Measurements from ENCODE around the gene VASP.

The VASP gene

GRCh38 chr19:45517641-45518468 lies 10.6 kb downstream of the VASP start:
- no peak for DNase-seq
- Mint-ChIP-seq H3K36me3 (ENCODE audit: insufficient read depth) (peaks cover 62% of the 10 kb centered on the region), H3K27me3 (no peaks in the 10 kb centered on the region), H3K27ac (peak overlapping the region in 1 of 2 donors; percentile 24), H3K9me3 (no peaks in the 10 kb centered on the region), H3K4me1 (ENCODE audit: low read depth in 2 of 2) (peaks cover 31 to 35% of the 10 kb centered on the region in 2 donors), H3K4me3 (no peak overlapping the region)
- no peak for ATAC-seq (replicated peaks)

GRCh38 chr19:45518469-45518826 lies 11.2 kb downstream of the VASP start:
- ATAC-seq (replicated peaks), result no peak
- no peak overlapping the region for H3K27ac Mint-ChIP-seq

GRCh38 chr19:45522010-45522941 lies 15.0 kb downstream of the VASP start:
- peaks cover 8 to 9% of the 10 kb centered on the region in 2 donors for H3K4me1 Mint-ChIP-seq (ENCODE audit: low read depth in 2 of 2)
- DNase-seq (no peak), ATAC-seq (replicated peaks) (no peak)
- H3K9me3 Mint-ChIP-seq, result no peaks in the 10 kb centered on the region
- no peaks in the 10 kb centered on the region for H3K27me3 Mint-ChIP-seq
- H3K4me3 Mint-ChIP-seq, result no peak overlapping the region
- peaks cover 90% of the 10 kb centered on the region for H3K36me3 Mint-ChIP-seq (ENCODE audit: insufficient read depth)
- H3K27ac Mint-ChIP-seq, result no peak overlapping the region

More at GRCh38 chr19:45518469-45518826, 11.2 kb downstream of the VASP start:
- no peaks in the 10 kb centered on the region for H3K9me3 Mint-ChIP-seq
- H3K4me1 Mint-ChIP-seq (ENCODE audit: low read depth in 2 of 2), result peaks cover 26 to 33% of the 10 kb centered on the region in 2 donors
- no peaks in the 10 kb centered on the region for H3K27me3 Mint-ChIP-seq
- H3K4me3 Mint-ChIP-seq, result no peak overlapping the region
- DNase-seq, result no peak
- H3K36me3 Mint-ChIP-seq (ENCODE audit: insufficient read depth), result peaks cover 68% of the 10 kb centered on the region

- Mint-ChIP-seq H3K27ac (peak overlapping the region; percentile 38 to 79), H3K36me3 (ENCODE audit: insufficient read depth) (peaks cover 93% of the 10 kb centered on the region), H3K9me3 (no peaks in the 10 kb centered on the region), H3K27me3 (no peaks in the 10 kb centered on the region), H3K4me3 (no peak overlapping the region), H3K4me1 (ENCODE audit: low read depth in 2 of 2) (peaks cover 10 to 14% of the 10 kb centered on the region in 2 donors)
- peak; percentile 70 to 75 (median 73) for DNase-seq
- peak; percentile 98 for ATAC-seq (replicated peaks)
Observed at GRCh38 chr19:45523642-45524256, 16.5 kb downstream of the VASP start.

GRCh38 chr19:45524575-45525129 lies 17.4 kb downstream of the VASP start:
- Mint-ChIP-seq H3K27ac (peak overlapping the region in 1 of 2 donors; percentile 79), H3K36me3 (ENCODE audit: insufficient read depth) (peaks cover 90% of the 10 kb centered on the region), H3K9me3 (no peaks in the 10 kb centered on the region), H3K4me3 (no peak overlapping the region), H3K4me1 (ENCODE audit: low read depth in 2 of 2) (peaks cover 14% of the 10 kb centered on the region in 2 donors), H3K27me3 (no peaks in the 10 kb centered on the region)
- ATAC-seq (replicated peaks) (no peak), DNase-seq (no peak)

GRCh38 chr19:45526143-45526542 lies 18.9 kb downstream of the VASP start:
- H3K4me1 Mint-ChIP-seq (ENCODE audit: low read depth in 2 of 2), result peaks cover 14% of the 10 kb centered on the region in 2 donors
- H3K27ac Mint-ChIP-seq, result no peak overlapping the region
- H3K27me3 Mint-ChIP-seq, result no peaks in the 10 kb centered on the region
- no peaks in the 10 kb centered on the region for H3K9me3 Mint-ChIP-seq
- no peak overlapping the region for H3K4me3 Mint-ChIP-seq
- peaks cover 83% of the 10 kb centered on the region for H3K36me3 Mint-ChIP-seq (ENCODE audit: insufficient read depth)
- no peak for DNase-seq
- no peak for ATAC-seq (replicated peaks)

- ATAC-seq (replicated peaks) (no peak), DNase-seq (no peak)
- Mint-ChIP-seq H3K27me3 (no peaks in the 10 kb centered on the region), H3K4me1 (ENCODE audit: low read depth in 2 of 2) (peaks cover 14% of the 10 kb centered on the region in 2 donors), H3K9me3 (peaks cover 0 to 4% of the 10 kb centered on the region in 2 donors), H3K27ac (peak overlapping the region; percentile 41 to 73), H3K4me3 (no peak overlapping the region), H3K36me3 (ENCODE audit: insufficient read depth) (peaks cover 79% of the 10 kb centered on the region)
Observed at GRCh38 chr19:45526971-45527370, 19.7 kb downstream of the VASP start.

GRCh38 chr19:45527731-45528130 lies 20.5 kb downstream of the VASP start:
- ATAC-seq (replicated peaks) (no peak), DNase-seq (no peak)
- Mint-ChIP-seq H3K36me3 (ENCODE audit: insufficient read depth) (peaks cover 74% of the 10 kb centered on the region), H3K4me3 (peak overlapping the region in 1 of 2 donors; percentile 52), H3K27me3 (no peaks in the 10 kb centered on the region), H3K4me1 (ENCODE audit: low read depth in 2 of 2) (peaks cover 14% of the 10 kb centered on the region in 2 donors), H3K27ac (peak overlapping the region in 1 of 2 donors; percentile 83), H3K9me3 (peaks cover 0 to 5% of the 10 kb centered on the region in 2 donors)

GRCh38 chr19:45528149-45528743 lies 21.0 kb downstream of the VASP start:
- H3K4me3 Mint-ChIP-seq, result no peak overlapping the region
- no peak for ATAC-seq (replicated peaks)
- peak overlapping the region in 1 of 2 donors; percentile 83 for H3K27ac Mint-ChIP-seq
- H3K9me3 Mint-ChIP-seq, result peaks cover 0 to 5% of the 10 kb centered on the region in 2 donors
- H3K4me1 Mint-ChIP-seq (ENCODE audit: low read depth in 2 of 2), result peaks cover 14% of the 10 kb centered on the region in 2 donors
- H3K27me3 Mint-ChIP-seq, result no peaks in the 10 kb centered on the region
- peaks cover 68% of the 10 kb centered on the region for H3K36me3 Mint-ChIP-seq (ENCODE audit: insufficient read depth)
- DNase-seq, result no peak

GRCh38 chr19:45528744-45529419 lies 21.6 kb downstream of the VASP start:
- Mint-ChIP-seq H3K4me3 (peak overlapping the region in 1 of 2 donors; percentile 27), H3K4me1 (ENCODE audit: low read depth in 2 of 2) (peaks cover 8 to 9% of the 10 kb centered on the region in 2 donors), H3K27ac (peak overlapping the region in 1 of 2 donors; percentile 83), H3K27me3 (no peaks in the 10 kb centered on the region), H3K36me3 (ENCODE audit: insufficient read depth) (peaks cover 62% of the 10 kb centered on the region), H3K9me3 (peaks cover 0 to 5% of the 10 kb centered on the region in 2 donors)
- no peak for DNase-seq
- no peak for ATAC-seq (replicated peaks)

GRCh38 chr19:45529420-45529785 lies 22.1 kb downstream of the VASP start:
- Mint-ChIP-seq H3K36me3 (ENCODE audit: insufficient read depth) (peaks cover 57% of the 10 kb centered on the region), H3K4me3 (peak overlapping the region in 1 of 2 donors; percentile 27), H3K27me3 (no peaks in the 10 kb centered on the region), H3K27ac (peak overlapping the region in 1 of 2 donors; percentile 83), H3K9me3 (peaks cover 0 to 5% of the 10 kb centered on the region in 2 donors), H3K4me1 (ENCODE audit: low read depth in 2 of 2) (peaks cover 8% of the 10 kb centered on the region in 2 donors)
- ATAC-seq (replicated peaks) (no peak), DNase-seq (no peak)

GRCh38 chr19:45531349-45531748 lies 24.1 kb downstream of the VASP start:
- H3K4me1 Mint-ChIP-seq (ENCODE audit: low read depth in 2 of 2), result peaks cover 8% of the 10 kb centered on the region in 2 donors
- no peak overlapping the region for H3K27ac Mint-ChIP-seq
- H3K4me3 Mint-ChIP-seq, result no peak overlapping the region
- peaks cover 38% of the 10 kb centered on the region for H3K36me3 Mint-ChIP-seq (ENCODE audit: insufficient read depth)
- ATAC-seq (replicated peaks) (no peak), DNase-seq (no peak)
- H3K27me3 Mint-ChIP-seq, result no peaks in the 10 kb centered on the region
- H3K9me3 Mint-ChIP-seq, result peaks cover 0 to 5% of the 10 kb centered on the region in 2 donors
